K562 (cell line): ENCODE results near the gene WFIKKN1. TPM values are rescaled to one million over a fixed set of nuclear protein-coding genes. Genes with fewer than 3 reads are reported as not detected.

Experiments
- CSDE1 ChIP-seq, 2 experiments: fragments of 450-650 bp; IDR thresholded peaks; 2 replicates each; pipeline ENCODE4 v1.6.1; 2016; ENCODE audit warnings: mild to moderate bottlenecking in 1 of 2
- CTBP1 ChIP-seq: fragments of 450-650 bp; IDR thresholded peaks from 2 replicates; pipeline ENCODE4 v1.6.1; 2016; ENCODE audit warnings: borderline replicate concordance
- ETS2 ChIP-seq: IDR thresholded peaks from 2 replicates; pipeline ENCODE4 v1.6.1; 2016; ENCODE audit warnings: borderline replicate concordance, missing genetic modification characterization, mild to moderate bottlenecking, moderate library complexity, missing compliant biosample characterization; ENCODE audit not compliant: poor library complexity, severe bottlenecking
- KDM5B ChIP-seq: fragments of 200-600 bp; sonication (generic); IDR thresholded peaks from 2 replicates; pipeline ENCODE4 v1.6.1; 2012; ENCODE audit warnings: low read depth, mild to moderate bottlenecking, moderate library complexity, low read length, control low read depth, inconsistent platforms; ENCODE audit not compliant: insufficient replicate concordance
- SMARCA5 ChIP-seq: fragments of 450-650 bp; IDR thresholded peaks from 2 replicates; pipeline ENCODE4 v1.6.1; 2016
- SUPT5H ChIP-seq: fragments of 450-650 bp; IDR thresholded peaks from 2 replicates; pipeline ENCODE4 v1.6.1; 2016
- ZBTB1 ChIP-seq: sonication (generic); formaldehyde crosslinking; IDR thresholded peaks from 2 replicates; pipeline ENCODE4 v1.8.1; 2023; ENCODE audit warnings: missing genetic modification reagents, low read depth, mild to moderate bottlenecking, borderline replicate concordance
- polyA plus RNA-seq, 8 experiments: library from polyadenylated mRNA; depleted of rRNA in 4 of 8; stranded (reverse) in 5 of 8; unstranded in 3 of 8; fragments of >200 nt; fragmentation: Nextera tagmentation in 2 of 8; fragmentation: Illumina TruSeq in 1 of 8; extraction: Ambion mirVana in 2 of 8; extraction: Trizol in 1 of 8; gene quantifications; 2 replicates each; pipeline versions ENCODE4 v1.2.1 to v1.2.3, GENCODE V29; 2011 to 2014; ENCODE audit warnings: inconsistent platforms in 1 of 8, missing spikeins in 1 of 8
- total RNA-seq, 7 experiments: library from RNA; depleted of rRNA in 6 of 7; stranded (reverse); fragments of >200 nt in 6 of 7; fragmentation: Illumina TruSeq in 2 of 7; extraction: Trizol in 2 of 7; gene quantifications; 2 replicates each; pipeline versions ENCODE4 v1.2.1 to v1.2.3, GENCODE V29; 2011 to 2021; ENCODE audit warnings: low replicate concordance in 1 of 7
- TF ChIP-seq, protein P1 (sequence below), 2 experiments: fragments of 250-450 bp in 1 of 2; fragments of 450-650 bp in 1 of 2; sonication (Bioruptor Pico) in 1 of 2; IDR thresholded peaks; 2 replicates each; pipeline versions ENCODE4 v1.6.1 to v1.8.0; 2016 to 2021; ENCODE audit warnings: mild to moderate bottlenecking in 2 of 2, moderate library complexity in 2 of 2, missing compliant biosample characterization in 1 of 2, missing genetic modification characterization in 1 of 2
- TF ChIP-seq, protein P2 (sequence below): sonication (generic); formaldehyde crosslinking; IDR thresholded peaks from 2 replicates; pipeline ENCODE4 v1.8.0; 2022; ENCODE audit warnings: mild to moderate bottlenecking, low read depth, missing genetic modification reagents
- TF ChIP-seq, protein P3 (sequence below): sonication (generic); formaldehyde crosslinking; IDR thresholded peaks from 2 replicates; pipeline ENCODE4 v1.8.1; 2022; ENCODE audit warnings: missing genetic modification reagents
- TF ChIP-seq, protein P4 (sequence below): fragments of 250-450 bp; sonication (Bioruptor Pico); IDR thresholded peaks from 2 replicates; pipeline ENCODE4 v1.4.0; 2020; ENCODE audit warnings: borderline replicate concordance
- TF ChIP-seq, protein P5 (sequence below), 3 experiments: fragments of 200-800 bp in 1 of 3; sonication (Bioruptor generic) in 1 of 3; sonication (generic) in 1 of 3; formaldehyde crosslinking in 1 of 3; IDR thresholded peaks; 2 replicates each; pipeline versions ENCODE4 v1.6.1 to v1.8.0; 2016 to 2022; ENCODE audit warnings: mild to moderate bottlenecking in 2 of 3, missing compliant biosample characterization in 2 of 3, missing genetic modification characterization in 2 of 3, missing genetic modification reagents in 1 of 3
- TF ChIP-seq, protein P6 (sequence below): fragments of 250-450 bp; sonication (Bioruptor Pico); IDR thresholded peaks from 2 replicates; pipeline ENCODE4 v1.5.0; 2020; ENCODE audit warnings: mild to moderate bottlenecking

Gene WFIKKN1
- total and polyA plus RNA-seq, 9 of the 15 experiments (the other 6 are each of a cell fraction or from before 2014, with no cell fraction given), result 0.14 to 1.1 (median 0.50) TPM; not detected in 4

DNA sequence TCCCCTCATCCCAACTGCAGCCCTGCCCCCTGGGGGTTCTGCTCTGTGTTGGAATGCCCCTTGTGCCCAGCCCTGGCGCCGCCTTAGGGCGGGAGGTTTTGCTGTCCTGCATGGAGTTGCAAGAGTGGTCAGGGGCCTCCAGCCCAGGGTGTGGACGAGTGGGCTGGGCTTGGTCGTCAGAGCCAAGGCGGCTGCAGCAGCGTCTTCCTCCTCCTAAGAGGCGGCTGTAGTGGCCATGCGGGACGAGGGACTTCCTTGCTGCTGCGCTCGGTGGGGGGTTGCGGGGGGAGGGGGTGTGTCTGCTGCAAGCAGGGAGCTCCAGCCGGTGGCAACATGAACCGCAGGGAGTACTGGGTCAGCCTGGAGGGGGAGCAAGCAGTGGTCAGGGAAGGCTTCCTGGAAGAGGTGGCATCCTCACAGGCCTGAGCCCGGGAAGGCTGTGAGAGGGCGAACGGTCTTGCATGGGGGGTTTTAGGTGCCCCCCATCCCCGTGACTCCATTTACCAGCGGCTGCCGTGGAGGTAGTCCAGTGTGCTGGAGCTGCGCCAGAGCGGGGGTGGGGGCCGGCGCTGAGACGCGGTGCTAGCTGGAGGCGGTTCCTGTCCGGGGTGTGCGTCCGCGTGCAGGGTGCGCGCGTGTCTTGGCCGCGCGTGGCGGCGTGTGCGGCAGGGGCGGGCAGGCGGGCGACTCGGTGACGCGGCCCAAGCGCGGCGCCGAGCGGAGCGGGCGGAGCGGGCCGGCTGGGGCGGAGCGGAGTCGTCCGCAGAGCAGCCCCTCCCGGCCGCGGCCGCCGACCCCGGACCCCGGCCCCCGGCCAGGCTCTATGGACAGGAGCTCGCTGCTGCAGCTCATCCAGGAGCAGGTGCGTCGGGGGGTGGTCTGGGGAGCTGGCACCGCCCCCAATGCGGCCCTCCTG is 44.4 kb downstream of the WFIKKN1 start, which contains the start of gene RHBDL1 (continued):
- TF ChIP-seq, protein P1, sequence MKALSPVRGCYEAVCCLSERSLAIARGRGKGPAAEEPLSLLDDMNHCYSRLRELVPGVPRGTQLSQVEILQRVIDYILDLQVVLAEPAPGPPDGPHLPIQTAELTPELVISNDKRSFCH (CRISPR knock-in tag; IDR thresholded peaks at IDR 0.05), result no peak
- TF ChIP-seq, protein P1 (tag; IDR thresholded peaks at IDR 0.05), result 0 out of 2 replicates have a peak, but pooled peaks have one; percentile 33
- TF ChIP-seq, protein P2, sequence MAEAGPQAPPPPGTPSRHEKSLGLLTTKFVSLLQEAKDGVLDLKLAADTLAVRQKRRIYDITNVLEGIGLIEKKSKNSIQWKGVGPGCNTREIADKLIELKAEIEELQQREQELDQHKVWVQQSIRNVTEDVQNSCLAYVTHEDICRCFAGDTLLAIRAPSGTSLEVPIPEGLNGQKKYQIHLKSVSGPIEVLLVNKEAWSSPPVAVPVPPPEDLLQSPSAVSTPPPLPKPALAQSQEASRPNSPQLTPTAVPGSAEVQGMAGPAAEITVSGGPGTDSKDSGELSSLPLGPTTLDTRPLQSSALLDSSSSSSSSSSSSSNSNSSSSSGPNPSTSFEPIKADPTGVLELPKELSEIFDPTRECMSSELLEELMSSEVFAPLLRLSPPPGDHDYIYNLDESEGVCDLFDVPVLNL, result no peak
- TF ChIP-seq CTBP1, result peak; percentile 83
- no peak for TF ChIP-seq CSDE1 (IDR thresholded peaks at IDR 0.05)
- TF ChIP-seq, protein P3, sequence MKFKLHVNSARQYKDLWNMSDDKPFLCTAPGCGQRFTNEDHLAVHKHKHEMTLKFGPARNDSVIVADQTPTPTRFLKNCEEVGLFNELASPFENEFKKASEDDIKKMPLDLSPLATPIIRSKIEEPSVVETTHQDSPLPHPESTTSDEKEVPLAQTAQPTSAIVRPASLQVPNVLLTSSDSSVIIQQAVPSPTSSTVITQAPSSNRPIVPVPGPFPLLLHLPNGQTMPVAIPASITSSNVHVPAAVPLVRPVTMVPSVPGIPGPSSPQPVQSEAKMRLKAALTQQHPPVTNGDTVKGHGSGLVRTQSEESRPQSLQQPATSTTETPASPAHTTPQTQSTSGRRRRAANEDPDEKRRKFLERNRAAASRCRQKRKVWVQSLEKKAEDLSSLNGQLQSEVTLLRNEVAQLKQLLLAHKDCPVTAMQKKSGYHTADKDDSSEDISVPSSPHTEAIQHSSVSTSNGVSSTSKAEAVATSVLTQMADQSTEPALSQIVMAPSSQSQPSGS, result no peak
- no peak for TF ChIP-seq ETS2 (tag)
- TF ChIP-seq SUPT5H, result peak; percentile 78; the same call in 1 of the 2 replicates
- TF ChIP-seq, protein P4, sequence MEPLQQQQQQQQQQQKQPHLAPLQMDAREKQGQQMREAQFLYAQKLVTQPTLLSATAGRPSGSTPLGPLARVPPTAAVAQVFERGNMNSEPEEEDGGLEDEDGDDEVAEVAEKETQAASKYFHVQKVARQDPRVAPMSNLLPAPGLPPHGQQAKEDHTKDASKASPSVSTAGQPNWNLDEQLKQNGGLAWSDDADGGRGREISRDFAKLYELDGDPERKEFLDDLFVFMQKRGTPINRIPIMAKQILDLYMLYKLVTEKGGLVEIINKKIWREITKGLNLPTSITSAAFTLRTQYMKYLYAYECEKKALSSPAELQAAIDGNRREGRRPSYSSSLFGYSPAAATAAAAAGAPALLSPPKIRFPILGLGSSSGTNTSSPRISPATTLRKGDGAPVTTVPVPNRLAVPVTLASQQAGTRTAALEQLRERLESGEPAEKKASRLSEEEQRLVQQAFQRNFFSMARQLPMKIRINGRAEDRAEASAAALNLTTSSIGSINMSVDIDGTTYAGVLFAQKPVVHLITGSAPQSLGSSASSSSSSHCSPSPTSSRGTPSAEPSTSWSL (CRISPR knock-in tag), result no peak
- peak; percentile 99 for TF ChIP-seq SMARCA5
- TF ChIP-seq ZBTB1 (CRISPR knock-in tag), result no peak
- peak; percentile 54 for TF ChIP-seq KDM5B
- TF ChIP-seq, protein P5, sequence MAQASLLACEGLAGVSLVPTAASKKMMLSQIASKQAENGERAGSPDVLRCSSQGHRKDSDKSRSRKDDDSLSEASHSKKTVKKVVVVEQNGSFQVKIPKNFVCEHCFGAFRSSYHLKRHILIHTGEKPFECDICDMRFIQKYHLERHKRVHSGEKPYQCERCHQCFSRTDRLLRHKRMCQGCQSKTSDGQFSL (CRISPR knock-in tag; IDR thresholded peaks at IDR 0.05), result peak; percentile 96
- TF ChIP-seq, protein P5 (tag; IDR thresholded peaks at IDR 0.05), result peak in 1 of 2 experiments; percentile 81; a peak in 2 of 4 replicates
- TF ChIP-seq, protein P6, sequence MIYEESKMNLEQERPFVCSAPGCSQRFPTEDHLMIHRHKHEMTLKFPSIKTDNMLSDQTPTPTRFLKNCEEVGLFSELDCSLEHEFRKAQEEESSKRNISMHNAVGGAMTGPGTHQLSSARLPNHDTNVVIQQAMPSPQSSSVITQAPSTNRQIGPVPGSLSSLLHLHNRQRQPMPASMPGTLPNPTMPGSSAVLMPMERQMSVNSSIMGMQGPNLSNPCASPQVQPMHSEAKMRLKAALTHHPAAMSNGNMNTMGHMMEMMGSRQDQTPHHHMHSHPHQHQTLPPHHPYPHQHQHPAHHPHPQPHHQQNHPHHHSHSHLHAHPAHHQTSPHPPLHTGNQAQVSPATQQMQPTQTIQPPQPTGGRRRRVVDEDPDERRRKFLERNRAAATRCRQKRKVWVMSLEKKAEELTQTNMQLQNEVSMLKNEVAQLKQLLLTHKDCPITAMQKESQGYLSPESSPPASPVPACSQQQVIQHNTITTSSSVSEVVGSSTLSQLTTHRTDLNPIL (CRISPR knock-in tag), result no peak
